DMS79 treated with DMSO at 0.1 percent for 48 hours (cell line): Measurements from ENCODE around the gene WT1.
"Not testable (repeated sequence)": the region's sequence is repeated elsewhere in the genome, so short reads cannot be mapped to it uniquely, and the experiment has no call there.

Experiments used
- DNase-seq: peaks from one replicate; lab custom pipeline; 2025; lab: John Stamatoyannopoulos, UW

The WT1 gene

GRCh38 chr11:32435511-32435941 lies at the start of gene WT1:
Gene WT1 (minus strand): TSS chr11:32435539.
- DNase-seq: no peak

- no peak for DNase-seq
Observed at GRCh38 chr11:32479291-32479690, 44.0 kb upstream of the WT1 start.

GRCh38 chr11:32478277-32478731 lies 43.0 kb upstream of the WT1 start:
- no peak for DNase-seq

- DNase-seq: no peak
Observed at GRCh38 chr11:32473282-32473909, 38.1 kb upstream of the WT1 start.

GRCh38 chr11:32472226-32472625 lies 36.9 kb upstream of the WT1 start:
- no peak for DNase-seq

- DNase-seq: not testable (repeated sequence)
Observed at GRCh38 chr11:32471544-32471943, 36.2 kb upstream of the WT1 start.

- DNase-seq: no peak
Observed at GRCh38 chr11:32469791-32470190, 34.5 kb upstream of the WT1 start.

- DNase-seq: no peak
Observed at GRCh38 chr11:32466279-32466915, 31.1 kb upstream of the WT1 start.

GRCh38 chr11:32464078-32464477 lies 28.7 kb upstream of the WT1 start:
- DNase-seq: no peak

- no peak for DNase-seq
Observed at GRCh38 chr11:32462011-32462690, 26.8 kb upstream of the WT1 start.

GRCh38 chr11:32456864-32457263 lies 21.5 kb upstream of the WT1 start:
- DNase-seq: no peak

GRCh38 chr11:32454993-32455392 lies 19.7 kb upstream of the WT1 start:
- no peak for DNase-seq

- no peak for DNase-seq
Observed at GRCh38 chr11:32451808-32452207, 16.5 kb upstream of the WT1 start.

- DNase-seq: no peak
Observed at GRCh38 chr11:32450372-32450771, 15.0 kb upstream of the WT1 start.

GRCh38 chr11:32448232-32448631 lies 12.9 kb upstream of the WT1 start:
- DNase-seq: no peak

- no peak for DNase-seq
Observed at GRCh38 chr11:32447252-32447651, 11.9 kb upstream of the WT1 start.

GRCh38 chr11:32446227-32446626 lies 10.9 kb upstream of the WT1 start:
- no peak for DNase-seq

- no peak for DNase-seq
Observed at GRCh38 chr11:32444186-32444585, 8.8 kb upstream of the WT1 start.

GRCh38 chr11:32440916-32441315 lies 5.6 kb upstream of the WT1 start:
- DNase-seq: no peak

GRCh38 chr11:32440312-32440908 lies 5.1 kb upstream of the WT1 start:
- DNase-seq: no peak

- no peak for DNase-seq
Observed at GRCh38 chr11:32439501-32440210, 4.3 kb upstream of the WT1 start.

GRCh38 chr11:32438866-32439489 lies 3.6 kb upstream of the WT1 start:
- DNase-seq: no peak
